Natural killer cell (primary cell): Measurements from ENCODE around the gene USP9X. TPM values are rescaled to one million over a fixed set of nuclear protein-coding genes. Genes with fewer than 3 reads are reported as not detected.

ENCODE experiments used
- ATAC-seq, 3 donors: fragments of 150-1000 bp in 2 of 3; fragments of 200-7000 bp in 1 of 3; cut with Tn5 transposase; 1 replicate in 1 of 3; 2 replicates in 2 of 3; pipeline ENCODE4 v1.10.0; 2021; ENCODE audit warnings: mild to moderate bottlenecking in 2 of 3, moderate library complexity in 2 of 3
- DNase-seq, 2 donors: peaks; one replicate each; pipeline versions ENCODE4 v3.0.0 to v3.0.0-alpha.2; 2013 to 2021; ENCODE audit warnings: mixed read lengths in 1 of 2
- H3K27ac ChIP-seq: one replicate; pipeline ENCODE4 v1.5.1; 2013; ENCODE audit warnings: mild to moderate bottlenecking, low read length
- H3K27me3 ChIP-seq: one replicate; pipeline ENCODE4 v1.6.1; 2013; ENCODE audit warnings: low read length; ENCODE audit not compliant: control insufficient read depth, insufficient read depth
- H3K36me3 ChIP-seq: one replicate; pipeline ENCODE4 v1.6.1; 2013; ENCODE audit warnings: low read length; ENCODE audit not compliant: control insufficient read depth, insufficient read depth
- H3K4me1 ChIP-seq: one replicate; pipeline ENCODE4 v1.6.1; 2013; ENCODE audit warnings: low read length; ENCODE audit not compliant: control insufficient read depth, insufficient read depth
- H3K4me3 ChIP-seq: one replicate; pipeline ENCODE4 v1.5.1; 2013; ENCODE audit warnings: low read length
- H3K9me3 ChIP-seq: one replicate; pipeline ENCODE4 v1.6.1; 2013; ENCODE audit warnings: low read length; ENCODE audit not compliant: control insufficient read depth, insufficient read depth
- H3K27ac Mint-ChIP-seq, 2 donors: one replicate each; pipeline ENCODE4 v1.8.0; 2022; ENCODE audit warnings: mild to moderate bottlenecking in 2 of 2, mixed read lengths in 2 of 2, moderate library complexity in 1 of 2
- H3K27me3 Mint-ChIP-seq, 2 donors: one replicate each; pipeline ENCODE4 v1.8.0; 2022; ENCODE audit warnings: low read depth in 2 of 2, mixed read lengths in 2 of 2
- H3K36me3 Mint-ChIP-seq: one replicate; pipeline ENCODE4 v1.8.0; 2022; ENCODE audit warnings: mixed read lengths
- H3K4me1 Mint-ChIP-seq, 2 donors: one replicate each; pipeline ENCODE4 v1.8.0; 2022; ENCODE audit warnings: mixed read lengths in 2 of 2
- H3K4me3 Mint-ChIP-seq: one replicate; pipeline ENCODE4 v1.8.0; 2022; ENCODE audit warnings: mild to moderate bottlenecking, moderate library complexity, mixed read lengths
- H3K9me3 Mint-ChIP-seq, 2 donors: one replicate each; pipeline ENCODE4 v1.8.0; 2022; ENCODE audit warnings: mixed read lengths in 2 of 2
- CTCF ChIP-seq: fragments of 200-600 bp; IDR thresholded peaks from one replicate; pipeline ENCODE4 v1.8.0; 2022; ENCODE audit warnings: antibody characterized with exemption
- WGBS: methylation state at CpG from one replicate; pipeline ENCODE4 v1.1.7; 2013; ENCODE audit warnings: missing lambda C conversion rate; ENCODE audit not compliant: insufficient coverage; 5-methylcytosine and 5-hydroxymethylcytosine counted together
- intact Hi-C: fragments of 100-400 bp; cut with micrococcal nuclease; formaldehyde crosslinking; loops from one replicate; pipeline ENCODE4 v1.14.2; 2022
- total RNA-seq, 4 donors: library from RNA; stranded (reverse); fragments of 120-200 nt in 1 of 4; gene quantifications; one replicate each; pipeline versions ENCODE4 v1.2.3 to v1.2.4, GENCODE V29; 2013 to 2022

USP9X gene
- total RNA-seq, 3 donors from 2014 or later (not counting 1 experiment from before 2014, with no cell fraction given) = 76.3 to 87.4 (median 81.9) TPM

GRCh38 chrX:41192880-41193279, 107.6 kb downstream of the USP9X start:
- H3K9me3 Mint-ChIP-seq = no peaks in the 10 kb centered on the region
- Histone ChIP-seq H3K27me3 (no peaks in the 10 kb centered on the region), H3K27ac (no peak overlapping the region), H3K36me3 (peaks cover 29% of the 10 kb centered on the region), H3K4me3 (no peak overlapping the region), H3K4me1 (no peaks in the 10 kb centered on the region), H3K9me3 (no peaks in the 10 kb centered on the region)
- TF ChIP-seq CTCF = no peak
- H3K36me3 Mint-ChIP-seq = no peaks in the 10 kb centered on the region
- peaks cover 6 to 21% of the 10 kb centered on the region in 2 donors for H3K4me1 Mint-ChIP-seq
- ATAC-seq (no peak), DNase-seq (no peak)
- H3K27me3 Mint-ChIP-seq = no peaks in the 10 kb centered on the region
- peak overlapping the region in 1 of 2 donors; percentile 64 for H3K27ac Mint-ChIP-seq
- 97% methylated on average over 2 of the region's 3 CpGs for WGBS
- no peak overlapping the region for H3K4me3 Mint-ChIP-seq
- intact Hi-C loops = no loop called here

- Mint-ChIP-seq H3K36me3 (peaks cover 13% of the 10 kb centered on the region), H3K9me3 (no peaks in the 10 kb centered on the region), H3K4me1 (peaks cover 7 to 11% of the 10 kb centered on the region in 2 donors), H3K4me3 (no peak overlapping the region), H3K27ac (no peak overlapping the region), H3K27me3 (no peaks in the 10 kb centered on the region)
- TF ChIP-seq CTCF = no peak
- peaks cover 30% of the 10 kb centered on the region for H3K36me3 ChIP-seq
- ATAC-seq (no peak), DNase-seq (no peak)
- H3K27ac ChIP-seq = no peak overlapping the region
- no peaks in the 10 kb centered on the region for H3K9me3 ChIP-seq
- WGBS = no CpG with 5 or more reads among the region's 1 CpG
- no peaks in the 10 kb centered on the region for H3K27me3 ChIP-seq
- H3K4me3 ChIP-seq = no peak overlapping the region
- no peaks in the 10 kb centered on the region for H3K4me1 ChIP-seq
- intact Hi-C loops = no loop called here
These were observed 113.2 kb downstream of the USP9X start for GRCh38 chrX:41198410-41198809.

GRCh38 chrX:41200785-41201184, 115.5 kb downstream of the USP9X start:
- H3K9me3 ChIP-seq = no peaks in the 10 kb centered on the region
- ATAC-seq (no peak), DNase-seq (no peak)
- intact Hi-C loops = no loop called here
- peaks cover 30% of the 10 kb centered on the region for H3K36me3 ChIP-seq
- H3K27ac ChIP-seq = no peak overlapping the region
- H3K36me3 Mint-ChIP-seq = peaks cover 13% of the 10 kb centered on the region
- no peak overlapping the region for H3K27ac Mint-ChIP-seq
- no peak overlapping the region for H3K4me3 Mint-ChIP-seq
- H3K27me3 ChIP-seq = no peaks in the 10 kb centered on the region
- WGBS = 100% methylated on average over 5 of the region's 7 CpGs
- H3K4me1 ChIP-seq = no peaks in the 10 kb centered on the region
- no peak for TF ChIP-seq CTCF
- H3K27me3 Mint-ChIP-seq = no peaks in the 10 kb centered on the region
- H3K9me3 Mint-ChIP-seq = no peaks in the 10 kb centered on the region
- H3K4me3 ChIP-seq = no peak overlapping the region
- peaks cover 5 to 7% of the 10 kb centered on the region in 2 donors for H3K4me1 Mint-ChIP-seq

GRCh38 chrX:41209853-41210252, 124.6 kb downstream of the USP9X start:
- TF ChIP-seq CTCF = no peak
- H3K27me3 Mint-ChIP-seq = no peaks in the 10 kb centered on the region
- Histone ChIP-seq H3K4me3 (no peak overlapping the region), H3K27ac (no peak overlapping the region), H3K4me1 (no peaks in the 10 kb centered on the region), H3K9me3 (peaks cover 4% of the 10 kb centered on the region), H3K27me3 (no peaks in the 10 kb centered on the region), H3K36me3 (peaks cover 36% of the 10 kb centered on the region)
- H3K9me3 Mint-ChIP-seq = peaks cover 8% of the 10 kb centered on the region in 2 donors
- ATAC-seq (no peak), DNase-seq (no peak)
- H3K27ac Mint-ChIP-seq = no peak overlapping the region
- 100% methylated on average over 1 of the region's 1 CpG for WGBS
- H3K4me1 Mint-ChIP-seq = no peaks in the 10 kb centered on the region
- H3K36me3 Mint-ChIP-seq = peaks cover 45% of the 10 kb centered on the region
- no peak overlapping the region for H3K4me3 Mint-ChIP-seq
- intact Hi-C loops = no loop called here
